CD14-positive monocyte (primary cell): ENCODE measurements around the gene HIVEP3. TPM values are rescaled to one million over a fixed set of nuclear protein-coding genes. Genes with fewer than 3 reads are reported as not detected.
A peak's percentile ranks its signal among the peaks of the same experiment; 100 is the strongest.

ENCODE experiments used
- DNase-seq, 3 donors: peaks; one replicate each; pipeline ENCODE4 v3.0.0-alpha.2; 2011 to 2022
- H2AFZ ChIP-seq: 2 replicates; pipeline ENCODE4 v1.6.0; 2012; ENCODE audit warnings: mild to moderate bottlenecking, low read depth, low read length, inconsistent platforms; ENCODE audit not compliant: insufficient read depth, poor library complexity, severe bottlenecking
- H3K27ac ChIP-seq, 2 donors: 1 replicate in 1 of 2; 2 replicates in 1 of 2; pipeline ENCODE4 v1.5.1; 2012 to 2013; ENCODE audit warnings: low read length in 2 of 2, control low read depth in 1 of 2, inconsistent platforms in 1 of 2, low read depth in 1 of 2, mild to moderate bottlenecking in 1 of 2
- H3K27me3 ChIP-seq, 2 donors: one replicate each; pipeline versions ENCODE4 v1.6.0 to v1.6.1; 2011 to 2013; ENCODE audit warnings: low read length in 2 of 2; ENCODE audit not compliant: control insufficient read depth in 2 of 2, insufficient read depth in 2 of 2
- H3K36me3 ChIP-seq, 2 donors: replicated peaks in 1 of 2; 1 replicate in 1 of 2; 2 replicates in 1 of 2; pipeline versions ENCODE4 v1.5.1 to v1.6.1; 2012 to 2013; ENCODE audit warnings: low read length in 2 of 2, control low read depth in 1 of 2, inconsistent platforms in 1 of 2, mild to moderate bottlenecking in 1 of 2; ENCODE audit not compliant: insufficient read depth in 2 of 2, control insufficient read depth in 1 of 2
- H3K4me1 ChIP-seq, 2 donors: 1 replicate in 1 of 2; 2 replicates in 1 of 2; pipeline versions ENCODE4 v1.5.1 to v1.6.1; 2012 to 2013; ENCODE audit warnings: low read length in 2 of 2, control low read depth in 1 of 2, inconsistent platforms in 1 of 2, mild to moderate bottlenecking in 1 of 2, moderate library complexity in 1 of 2; ENCODE audit not compliant: insufficient read depth in 2 of 2, control insufficient read depth in 1 of 2
- H3K4me2 ChIP-seq: replicated peaks from 2 replicates; pipeline ENCODE3; 2012; ENCODE audit warnings: low read length, moderate library complexity, mild to moderate bottlenecking; ENCODE audit not compliant: poor library complexity, severe bottlenecking; ENCODE audit errors: extremely low read depth
- H3K4me3 ChIP-seq, 3 experiments: fragments of 200-600 bp in 1 of 3; sonication (generic) in 1 of 3; replicated peaks in 1 of 3; 1 replicate in 2 of 3; 2 replicates in 1 of 3; pipeline ENCODE4 v1.5.1; 2011 to 2013; ENCODE audit warnings: low read length in 3 of 3, mild to moderate bottlenecking in 3 of 3, control low read depth in 2 of 3, low read depth in 2 of 3, inconsistent platforms in 1 of 3, moderate library complexity in 1 of 3
- H3K79me2 ChIP-seq: 2 replicates; pipeline ENCODE4 v1.6.0; 2012; ENCODE audit warnings: mild to moderate bottlenecking, control low read depth, inconsistent platforms, low read length, moderate library complexity; ENCODE audit not compliant: insufficient read depth
- H3K9ac ChIP-seq: 2 replicates; pipeline ENCODE4 v1.6.0; 2017; ENCODE audit warnings: low read length, mild to moderate bottlenecking; ENCODE audit not compliant: insufficient read depth, poor library complexity, severe bottlenecking
- H3K9me3 ChIP-seq, 2 donors: replicated peaks in 1 of 2; 1 replicate in 1 of 2; 2 replicates in 1 of 2; pipeline versions ENCODE4 v1.5.1 to v1.6.1; 2012 to 2013; ENCODE audit warnings: low read length in 2 of 2, control low read depth in 1 of 2; ENCODE audit not compliant: control insufficient read depth in 1 of 2, insufficient read depth in 1 of 2
- H4K20me1 ChIP-seq: 2 replicates; pipeline ENCODE4 v1.6.0; 2012; ENCODE audit warnings: mild to moderate bottlenecking, low read length, control low read depth, moderate library complexity; ENCODE audit not compliant: insufficient read depth
- H3K27ac Mint-ChIP-seq, 7 donors: one replicate each; pipeline ENCODE4 v1.8.0; 2020; ENCODE audit warnings: mild to moderate bottlenecking in 7 of 7, mixed read lengths in 7 of 7, moderate library complexity in 6 of 7, inconsistent platforms in 2 of 7
- H3K27me3 Mint-ChIP-seq, 3 donors: one replicate each; pipeline ENCODE4 v1.8.0; 2021 to 2022; ENCODE audit warnings: low read depth in 3 of 3, mild to moderate bottlenecking in 3 of 3, mixed read lengths in 3 of 3, moderate library complexity in 3 of 3, inconsistent platforms in 1 of 3
- H3K36me3 Mint-ChIP-seq, 2 donors: one replicate each; pipeline ENCODE4 v1.8.0; 2020; ENCODE audit warnings: mixed read lengths in 2 of 2, inconsistent platforms in 1 of 2, mild to moderate bottlenecking in 1 of 2
- H3K4me1 Mint-ChIP-seq: one replicate; pipeline ENCODE4 v1.8.0; 2020; ENCODE audit warnings: mild to moderate bottlenecking, mixed read lengths
- H3K4me3 Mint-ChIP-seq, 2 donors: one replicate each; pipeline ENCODE4 v1.8.0; 2020; ENCODE audit warnings: mild to moderate bottlenecking in 2 of 2, mixed read lengths in 2 of 2, moderate library complexity in 1 of 2
- H3K9me3 Mint-ChIP-seq, 7 donors: one replicate each; pipeline ENCODE4 v1.8.0; 2020 to 2022; ENCODE audit warnings: mixed read lengths in 7 of 7, mild to moderate bottlenecking in 6 of 7, moderate library complexity in 6 of 7, inconsistent platforms in 2 of 7
- WGBS: methylation state at CpG from one replicate; pipeline ENCODE4 v1.1.5; 2013; ENCODE audit warnings: missing lambda C conversion rate; ENCODE audit not compliant: insufficient coverage; 5-methylcytosine and 5-hydroxymethylcytosine counted together
- intact Hi-C, 2 donors: fragments of 100-400 bp; cut with micrococcal nuclease; formaldehyde crosslinking; loops; one replicate each; pipeline versions ENCODE4 v1.15.0 to v1.15.1; 2023
- polyA plus RNA-seq, 3 donors: library from polyadenylated mRNA; depleted of rRNA in 1 of 3; unstranded in 2 of 3; stranded (reverse) in 1 of 3; fragments of 300-500 nt in 2 of 3; fragments of >200 nt in 1 of 3; fragmentation: Illumina TruSeq in 2 of 3; gene quantifications; 1 replicate in 2 of 3; 2 replicates in 1 of 3; pipeline ENCODE4 v1.2.3, GENCODE V29; 2012 to 2021
- TF ChIP-seq, protein P1 (sequence below): fragments of 200-600 bp; IDR thresholded peaks from one replicate; pipeline ENCODE4 v1.8.0; 2022; ENCODE audit warnings: antibody characterized with exemption, mild to moderate bottlenecking

HIVEP3 gene
- polyA plus RNA-seq, 3 donors = 1.2 to 3.7 (median 1.8) TPM

DNA sequence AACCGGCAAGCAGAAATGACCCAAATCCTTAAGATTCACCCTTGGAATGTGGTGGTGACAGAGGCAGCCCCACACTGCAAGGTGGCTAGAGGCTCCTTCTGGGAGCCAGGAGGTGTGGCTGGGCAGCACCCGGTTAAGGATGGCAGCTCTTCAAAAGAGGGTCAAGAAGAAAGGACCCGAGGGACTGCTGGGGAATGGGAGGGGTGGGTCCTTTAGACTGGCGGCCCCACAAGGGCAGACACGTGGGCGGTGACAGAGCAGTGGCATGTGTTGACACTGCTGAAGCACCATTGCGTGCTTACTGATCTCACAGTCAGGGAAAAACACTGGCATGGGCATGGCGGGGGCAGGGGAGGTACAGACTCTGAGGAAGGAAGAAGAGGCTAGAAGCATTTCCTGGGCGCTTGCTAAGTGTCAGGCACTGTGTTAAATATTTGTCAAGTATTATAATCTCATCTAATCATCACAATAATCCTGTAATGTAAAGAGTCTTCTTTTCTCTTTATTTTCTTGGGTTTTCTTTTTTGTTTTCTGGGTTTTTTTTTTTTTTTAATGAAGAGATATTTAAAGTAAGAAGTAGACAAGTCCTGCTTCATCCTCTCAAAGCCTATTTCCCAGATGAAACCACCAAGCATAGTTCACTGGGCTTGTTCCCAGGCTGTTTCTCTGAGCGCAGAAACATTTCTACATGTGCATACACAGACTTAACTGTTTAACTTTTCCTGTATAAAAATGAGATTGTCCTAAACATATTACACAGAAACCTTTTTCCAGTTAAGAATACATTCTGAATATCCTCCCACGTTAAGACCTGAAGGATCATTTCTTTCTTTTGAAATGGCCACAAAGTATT lies 268.5 kb downstream of the HIVEP3 start:
- Mint-ChIP-seq H3K4me1 (peaks cover 41% of the 10 kb centered on the region), H3K27ac (peak overlapping the region in 3 of 7 donors; percentile 6 to 69 (median 20)), H3K4me3 (peak overlapping the region in 1 of 2 donors; percentile 35), H3K36me3 (peaks cover 12 to 33% of the 10 kb centered on the region in 2 donors), H3K27me3 (peaks cover 0 to 1% (median 0%) of the 10 kb centered on the region in 3 donors), H3K9me3 (peaks cover 0 to 3% (median 0%) of the 10 kb centered on the region in 7 donors)
- Histone ChIP-seq H3K9ac (no peak overlapping the region), H3K79me2 (peaks cover 68% of the 10 kb centered on the region), H3K27ac (no peak overlapping the region), H3K4me2 (no peak overlapping the region), H3K4me1 (peaks cover 17 to 24% of the 10 kb centered on the region in 2 donors), H3K4me3 (no peak overlapping the region), H3K27me3 (no peaks in the 10 kb centered on the region), H2AFZ (no peak overlapping the region), H4K20me1 (peaks cover 83% of the 10 kb centered on the region), H3K9me3 (no peaks in the 10 kb centered on the region), H3K36me3 (peaks cover 0 to 6% of the 10 kb centered on the region in 2 donors)
- WGBS = 83% methylated on average over 7 of the region's 11 CpGs
- peak; percentile 26 to 58 (median 32) for DNase-seq
- TF ChIP-seq, protein P1, sequence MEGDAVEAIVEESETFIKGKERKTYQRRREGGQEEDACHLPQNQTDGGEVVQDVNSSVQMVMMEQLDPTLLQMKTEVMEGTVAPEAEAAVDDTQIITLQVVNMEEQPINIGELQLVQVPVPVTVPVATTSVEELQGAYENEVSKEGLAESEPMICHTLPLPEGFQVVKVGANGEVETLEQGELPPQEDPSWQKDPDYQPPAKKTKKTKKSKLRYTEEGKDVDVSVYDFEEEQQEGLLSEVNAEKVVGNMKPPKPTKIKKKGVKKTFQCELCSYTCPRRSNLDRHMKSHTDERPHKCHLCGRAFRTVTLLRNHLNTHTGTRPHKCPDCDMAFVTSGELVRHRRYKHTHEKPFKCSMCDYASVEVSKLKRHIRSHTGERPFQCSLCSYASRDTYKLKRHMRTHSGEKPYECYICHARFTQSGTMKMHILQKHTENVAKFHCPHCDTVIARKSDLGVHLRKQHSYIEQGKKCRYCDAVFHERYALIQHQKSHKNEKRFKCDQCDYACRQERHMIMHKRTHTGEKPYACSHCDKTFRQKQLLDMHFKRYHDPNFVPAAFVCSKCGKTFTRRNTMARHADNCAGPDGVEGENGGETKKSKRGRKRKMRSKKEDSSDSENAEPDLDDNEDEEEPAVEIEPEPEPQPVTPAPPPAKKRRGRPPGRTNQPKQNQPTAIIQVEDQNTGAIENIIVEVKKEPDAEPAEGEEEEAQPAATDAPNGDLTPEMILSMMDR = no peak
- intact Hi-C loops = no loop called here

DNA sequence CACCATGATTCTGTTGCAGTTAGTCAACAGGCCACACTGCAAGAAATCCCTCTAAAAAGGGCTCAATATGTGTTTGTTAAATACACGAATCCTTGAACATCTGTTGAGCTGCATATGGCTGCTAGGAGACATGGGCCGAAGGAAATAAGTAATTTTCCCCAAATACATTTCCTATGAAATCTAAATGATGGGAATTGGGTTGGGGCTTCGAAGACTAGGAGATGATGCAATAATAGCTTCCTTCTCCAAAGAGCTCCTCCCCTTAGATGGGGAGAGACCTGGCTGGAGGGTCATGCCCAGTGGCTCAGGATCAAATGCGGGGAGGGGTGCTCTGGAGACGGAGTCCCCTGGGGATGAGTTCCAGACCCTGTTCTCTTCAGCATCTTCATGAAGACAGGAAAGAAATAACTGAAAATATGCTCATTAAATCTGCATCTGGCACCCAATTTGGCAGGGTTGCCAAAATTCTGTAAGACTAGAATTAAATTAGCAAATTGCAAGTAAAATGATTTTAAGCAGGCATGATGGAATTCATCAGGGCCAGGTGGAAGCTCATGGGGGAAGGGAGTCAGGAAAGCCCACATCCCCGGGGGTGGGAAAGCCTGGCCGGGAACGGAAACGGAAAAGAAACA lies 269.2 kb downstream of the HIVEP3 start:
- intact Hi-C loops = no loop called here
- peaks cover 40% of the 10 kb centered on the region for H3K4me1 Mint-ChIP-seq
- H3K4me3 Mint-ChIP-seq = no peak overlapping the region
- Histone ChIP-seq H3K27ac (no peak overlapping the region), H3K4me3 (no peak overlapping the region), H3K79me2 (peaks cover 61% of the 10 kb centered on the region), H2AFZ (no peak overlapping the region), H3K27me3 (no peaks in the 10 kb centered on the region), H3K9me3 (no peaks in the 10 kb centered on the region), H3K4me1 (peaks cover 17 to 24% of the 10 kb centered on the region in 2 donors), H3K9ac (no peak overlapping the region), H4K20me1 (peaks cover 83% of the 10 kb centered on the region), H3K36me3 (peaks cover 0 to 6% of the 10 kb centered on the region in 2 donors), H3K4me2 (no peak overlapping the region)
- no peak for DNase-seq
- peaks cover 0 to 3% (median 0%) of the 10 kb centered on the region in 7 donors for H3K9me3 Mint-ChIP-seq
- H3K27ac Mint-ChIP-seq = peak overlapping the region in 2 of 7 donors; percentile 43 to 88
- peaks cover 12 to 28% of the 10 kb centered on the region in 2 donors for H3K36me3 Mint-ChIP-seq
- H3K27me3 Mint-ChIP-seq = peaks cover 0 to 1% (median 0%) of the 10 kb centered on the region in 3 donors
- 94% methylated on average over 6 of the region's 9 CpGs for WGBS
- TF ChIP-seq, protein P1 = no peak
